Loucy (cell line): ENCODE measurements around the gene OPHN1.

Experiments used
- H2AFZ ChIP-seq: fragments of 200-600 bp; sonication (generic); 2 replicates; pipeline ENCODE4 v1.6.0; 2016; ENCODE audit warnings: antibody characterized with exemption, mild to moderate bottlenecking, low read length, moderate library complexity
- H3F3A ChIP-seq: fragments of 200-600 bp; 2 replicates; pipeline ENCODE4 v1.6.0; 2016; ENCODE audit warnings: antibody characterized with exemption, low read depth, mild to moderate bottlenecking
- H3K27me3 ChIP-seq: fragments of 200-600 bp; sonication (generic); 2 replicates; pipeline ENCODE4 v1.6.1; 2014; ENCODE audit warnings: low read length, mild to moderate bottlenecking; ENCODE audit not compliant: insufficient read depth, poor library complexity, severe bottlenecking
- H3K36me3 ChIP-seq: fragments of 200-600 bp; sonication (generic); 2 replicates; pipeline ENCODE4 v1.6.1; 2016; ENCODE audit warnings: low read length; ENCODE audit not compliant: insufficient read depth
- H3K4me1 ChIP-seq: fragments of 200-600 bp; sonication (generic); 2 replicates; pipeline ENCODE4 v1.5.1; 2014; ENCODE audit warnings: low read length, mild to moderate bottlenecking; ENCODE audit not compliant: insufficient read depth, poor library complexity, severe bottlenecking
- H3K4me2 ChIP-seq: fragments of 200-600 bp; sonication (generic); 2 replicates; pipeline ENCODE4 v1.6.0; 2014; ENCODE audit warnings: antibody characterized with exemption, low read length, low read depth, mild to moderate bottlenecking; ENCODE audit not compliant: poor library complexity, severe bottlenecking
- H3K4me3 ChIP-seq: fragments of 200-600 bp; sonication (generic); 2 replicates; pipeline ENCODE4 v1.5.1; 2014; ENCODE audit warnings: low read length, mild to moderate bottlenecking, mixed read lengths; ENCODE audit not compliant: poor library complexity, severe bottlenecking
- H3K79me2 ChIP-seq: fragments of 200-600 bp; sonication (generic); 2 replicates; pipeline ENCODE4 v1.6.1; 2014; ENCODE audit warnings: low read length; ENCODE audit not compliant: insufficient read depth
- H3K9ac ChIP-seq: fragments of 200-600 bp; sonication (generic); 2 replicates; pipeline ENCODE4 v1.6.0; 2014; ENCODE audit warnings: mild to moderate bottlenecking, low read depth, low read length, moderate library complexity; ENCODE audit not compliant: poor library complexity, severe bottlenecking
- H3K9me2 ChIP-seq: fragments of 200-600 bp; sonication (generic); replicated peaks from 2 replicates; pipeline ENCODE4 v1.6.1; 2016; ENCODE audit warnings: low read depth, low read length, mixed read lengths
- H3K9me3 ChIP-seq: fragments of 200-600 bp; sonication (generic); 2 replicates; pipeline ENCODE4 v1.6.1; 2014; ENCODE audit warnings: mild to moderate bottlenecking, antibody characterized with exemption, low read length, low read depth; ENCODE audit not compliant: insufficient read depth
- H4K20me1 ChIP-seq: fragments of 200-600 bp; sonication (generic); 2 replicates; pipeline ENCODE4 v1.6.0; 2014; ENCODE audit warnings: antibody characterized with exemption, low read length, mild to moderate bottlenecking; ENCODE audit not compliant: insufficient read depth, poor library complexity, severe bottlenecking
- CTCF ChIP-seq: fragments of 200-600 bp; sonication (generic); conservative IDR thresholded peaks from 2 replicates; pipeline ENCODE4 v1.5.1; 2014; ENCODE audit warnings: mild to moderate bottlenecking, antibody characterized with exemption, low read length
- EZH2phosphoT487 ChIP-seq: fragments of 200-600 bp; IDR thresholded peaks from 2 replicates; pipeline ENCODE4 v1.6.1; 2018; ENCODE audit warnings: antibody characterized with exemption, mild to moderate bottlenecking, moderate library complexity, borderline replicate concordance

Gene OPHN1

DNA sequence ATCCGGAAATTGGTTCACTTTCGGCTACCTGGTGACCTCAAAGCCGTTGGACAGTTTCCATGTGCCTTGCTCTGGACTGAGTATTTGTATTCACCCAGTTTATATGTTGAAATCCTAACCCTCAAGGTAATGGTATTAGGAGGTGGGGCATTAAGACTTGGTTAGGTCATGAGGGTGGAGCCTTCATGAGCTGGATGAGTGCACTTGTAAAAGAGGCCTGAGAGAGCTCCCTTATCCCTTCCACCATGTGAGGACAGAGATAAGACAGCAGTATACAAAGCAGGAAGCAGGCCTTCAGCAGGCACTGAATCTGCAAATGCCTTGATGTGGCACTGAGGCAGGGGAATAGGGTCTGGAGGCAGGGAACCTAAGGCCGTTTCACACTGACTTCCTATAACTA, 5.3 kb upstream of the OPHN1 start:
- Histone ChIP-seq H3F3A (peaks cover 5% of the 10 kb centered on the region; the same call in 1 of the 2 replicates), H3K79me2 (no peaks in the 10 kb centered on the region), H3K4me3 (no peak overlapping the region), H3K4me1 (peaks cover 38% of the 10 kb centered on the region), H3K27me3 (no peaks in the 10 kb centered on the region), H3K9ac (no peak overlapping the region), H4K20me1 (no peaks in the 10 kb centered on the region), H3K9me2 (no peaks in the 10 kb centered on the region), H3K4me2 (peak overlapping the region; percentile 57), H2AFZ (peak overlapping the region; percentile 33; the same call in 1 of the 2 replicates), H3K36me3 (no peaks in the 10 kb centered on the region), H3K9me3 (no peaks in the 10 kb centered on the region)
- TF ChIP-seq CTCF (no peak), EZH2phosphoT487 (no peak)

DNA sequence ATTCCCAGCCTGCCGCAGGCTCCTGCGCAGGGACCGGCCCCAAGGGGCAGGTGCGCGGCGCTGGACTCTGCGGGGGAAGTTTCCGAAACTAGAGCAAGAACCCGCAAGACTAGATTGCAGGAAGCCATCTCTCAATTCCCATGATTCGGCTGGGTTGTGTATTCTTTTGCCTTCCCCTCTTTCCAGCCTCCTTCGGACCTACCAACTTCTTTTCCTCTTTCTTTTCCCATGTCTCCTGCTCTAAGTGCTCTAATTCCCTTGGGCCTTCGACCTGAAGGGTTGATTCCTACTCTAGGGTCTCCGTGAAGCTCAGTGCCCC, 645 bp upstream of the OPHN1 start:
- no peaks in the 10 kb centered on the region for H3K27me3 ChIP-seq
- peak overlapping the region; percentile 92 for H3K4me2 ChIP-seq
- no peaks in the 10 kb centered on the region for H3F3A ChIP-seq
- H3K36me3 ChIP-seq: no peaks in the 10 kb centered on the region
- TF ChIP-seq CTCF (no peak), EZH2phosphoT487 (no peak)
- H3K9me3 ChIP-seq: no peaks in the 10 kb centered on the region
- H2AFZ ChIP-seq: peak overlapping the region; percentile 96
- peaks cover 13% of the 10 kb centered on the region for H3K4me1 ChIP-seq
- peak overlapping the region; percentile 73 for H3K9ac ChIP-seq
- H3K79me2 ChIP-seq: no peaks in the 10 kb centered on the region
- peak overlapping the region; percentile 91 for H3K4me3 ChIP-seq
- no peaks in the 10 kb centered on the region for H4K20me1 ChIP-seq
- H3K9me2 ChIP-seq: no peaks in the 10 kb centered on the region

DNA sequence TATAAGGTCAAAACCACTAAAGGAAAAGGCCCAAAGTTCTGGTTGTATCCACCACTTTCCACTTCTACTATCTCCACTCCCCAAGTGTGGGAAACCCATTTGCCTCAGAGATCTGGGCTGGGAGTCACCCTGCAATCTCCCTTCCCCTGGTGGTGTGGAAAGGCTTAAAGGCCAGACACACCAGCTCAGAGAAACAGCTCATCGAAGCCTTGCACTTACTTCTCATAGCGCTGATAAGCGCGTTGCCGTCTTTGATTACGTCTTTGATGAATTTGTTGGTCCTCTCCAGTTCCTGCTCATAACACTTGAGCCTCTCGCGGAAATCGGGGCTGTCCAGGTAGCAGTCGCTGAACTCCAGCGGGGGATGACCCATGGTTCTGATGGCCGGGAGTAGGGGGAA, 647 bp downstream of the OPHN1 start:
- H3K79me2 ChIP-seq: no peaks in the 10 kb centered on the region
- TF ChIP-seq CTCF (no peak), EZH2phosphoT487 (no peak)
- H2AFZ ChIP-seq: peak overlapping the region; percentile 96
- H4K20me1 ChIP-seq: no peaks in the 10 kb centered on the region
- H3K27me3 ChIP-seq: no peaks in the 10 kb centered on the region
- H3K9ac ChIP-seq: peak overlapping the region; percentile 73
- no peaks in the 10 kb centered on the region for H3F3A ChIP-seq
- no peaks in the 10 kb centered on the region for H3K9me3 ChIP-seq
- H3K4me2 ChIP-seq: peak overlapping the region; percentile 92
- H3K4me3 ChIP-seq: peak overlapping the region; percentile 91
- peaks cover 5% of the 10 kb centered on the region for H3K4me1 ChIP-seq
- no peaks in the 10 kb centered on the region for H3K36me3 ChIP-seq
- no peaks in the 10 kb centered on the region for H3K9me2 ChIP-seq
